Measurements from ENCODE around the gene TMPRSS3.

Gene TMPRSS3

DNA sequence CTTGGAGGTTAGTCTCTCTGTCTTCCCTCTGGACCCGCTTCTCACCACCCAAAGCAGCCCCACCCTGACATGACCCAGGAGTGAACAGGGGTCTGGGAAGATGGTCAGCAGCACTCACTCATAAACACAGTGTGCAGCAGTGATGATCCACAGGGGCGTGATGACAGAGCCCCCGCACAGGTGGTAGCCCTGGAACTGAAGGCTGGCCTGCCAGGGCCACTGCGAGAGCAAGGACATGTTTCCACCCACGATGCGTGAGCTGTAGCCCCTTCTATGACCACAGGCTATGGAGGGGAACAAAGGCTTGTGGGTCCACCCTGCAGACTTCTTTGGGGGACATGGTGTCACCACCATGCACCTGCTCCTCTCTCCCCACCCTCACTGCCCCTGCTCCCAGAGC lies 12.9 kb downstream of the TMPRSS3 start:
- TF ChIP-seq, protein P1, sequence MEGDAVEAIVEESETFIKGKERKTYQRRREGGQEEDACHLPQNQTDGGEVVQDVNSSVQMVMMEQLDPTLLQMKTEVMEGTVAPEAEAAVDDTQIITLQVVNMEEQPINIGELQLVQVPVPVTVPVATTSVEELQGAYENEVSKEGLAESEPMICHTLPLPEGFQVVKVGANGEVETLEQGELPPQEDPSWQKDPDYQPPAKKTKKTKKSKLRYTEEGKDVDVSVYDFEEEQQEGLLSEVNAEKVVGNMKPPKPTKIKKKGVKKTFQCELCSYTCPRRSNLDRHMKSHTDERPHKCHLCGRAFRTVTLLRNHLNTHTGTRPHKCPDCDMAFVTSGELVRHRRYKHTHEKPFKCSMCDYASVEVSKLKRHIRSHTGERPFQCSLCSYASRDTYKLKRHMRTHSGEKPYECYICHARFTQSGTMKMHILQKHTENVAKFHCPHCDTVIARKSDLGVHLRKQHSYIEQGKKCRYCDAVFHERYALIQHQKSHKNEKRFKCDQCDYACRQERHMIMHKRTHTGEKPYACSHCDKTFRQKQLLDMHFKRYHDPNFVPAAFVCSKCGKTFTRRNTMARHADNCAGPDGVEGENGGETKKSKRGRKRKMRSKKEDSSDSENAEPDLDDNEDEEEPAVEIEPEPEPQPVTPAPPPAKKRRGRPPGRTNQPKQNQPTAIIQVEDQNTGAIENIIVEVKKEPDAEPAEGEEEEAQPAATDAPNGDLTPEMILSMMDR (IDR thresholded peaks at IDR 0.05; ENCODE audit: low read depth, low read length): no peak
- no peak for DNase-seq (ENCODE audit: extremely low read depth, low read depth)

GRCh38 chr21:42381347-42381984 lies 14.4 kb downstream of the TMPRSS3 start:
- TF ChIP-seq, protein P1 (IDR thresholded peaks at IDR 0.05; ENCODE audit: low read depth, low read length): peak; percentile 70

GRCh38 chr21:42379426-42380215 lies 16.2 kb downstream of the TMPRSS3 start:
- DNase-seq (ENCODE audit: extremely low read depth, low read depth): no peak
- TF ChIP-seq, protein P1 (IDR thresholded peaks at IDR 0.05; ENCODE audit: low read depth, low read length): no peak

More at GRCh38 chr21:42381347-42381984, 14.4 kb downstream of the TMPRSS3 start:
- no peak for DNase-seq (ENCODE audit: extremely low read depth, low read depth)

- TF ChIP-seq, protein P1 (IDR thresholded peaks at IDR 0.05; ENCODE audit: low read depth, low read length): no peak
- DNase-seq (ENCODE audit: extremely low read depth, low read depth): no peak
These were observed 17.4 kb downstream of the TMPRSS3 start for GRCh38 chr21:42378418-42378817.

DNA sequence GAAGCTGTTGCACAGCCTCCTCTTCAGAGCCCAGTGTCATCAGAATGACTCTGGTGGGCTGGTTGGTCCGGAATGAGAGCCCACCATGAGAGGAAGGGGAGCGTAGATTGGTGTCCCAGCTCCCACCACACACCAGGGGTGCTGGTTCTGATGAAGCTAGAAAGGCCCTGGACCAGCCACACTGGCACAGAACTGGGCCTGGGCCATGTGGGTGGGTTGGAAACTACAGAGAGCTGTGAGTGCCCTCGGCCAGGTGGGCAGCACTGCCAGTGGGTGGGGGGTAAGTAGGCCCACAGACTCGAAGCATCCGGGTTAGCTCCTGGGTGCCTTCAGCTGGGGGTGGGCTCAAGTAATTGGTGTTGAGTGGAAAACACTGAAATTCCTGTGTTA lies 17.9 kb downstream of the TMPRSS3 start:
- TF ChIP-seq, protein P1 (IDR thresholded peaks at IDR 0.05; ENCODE audit: low read depth, low read length): no peak
- DNase-seq (ENCODE audit: extremely low read depth, low read depth): no peak

- TF ChIP-seq, protein P1 (IDR thresholded peaks at IDR 0.05; ENCODE audit: low read depth, low read length): no peak
- DNase-seq (ENCODE audit: extremely low read depth, low read depth): no peak
These were observed 18.5 kb downstream of the TMPRSS3 start for GRCh38 chr21:42377211-42377950.
